ENCODE results near the gene ZNF425. TPM values are rescaled to one million over a fixed set of nuclear protein-coding genes. Genes with fewer than 3 reads are reported as not detected.
"Not testable (repeated sequence)": the region's sequence is repeated elsewhere in the genome, so short reads cannot be mapped to it uniquely, and the experiment has no call there.

ZNF425 gene
- total RNA-seq, 1 donor from 2014 or later = 4.7 TPM

GRCh38 chr7:149130572-149131198 lies 4.6 kb upstream of the ZNF425 start:
- DNase-seq = no peak

- DNase-seq = no peak
These were observed 640 bp upstream of the ZNF425 start for GRCh38 chr7:149126662-149127266.

GRCh38 chr7:149125189-149125862 lies 798 bp downstream of the ZNF425 start:
- DNase-seq = no peak

- DNase-seq = no peak
These were observed 16.2 kb downstream of the ZNF425 start for GRCh38 chr7:149109969-149110368.

GRCh38 chr7:149104749-149105148 lies 21.4 kb downstream of the ZNF425 start:
- no peak for DNase-seq

- DNase-seq = no peak
These were observed 21.9 kb downstream of the ZNF425 start for GRCh38 chr7:149104214-149104613.

- no peak for DNase-seq
These were observed 22.7 kb downstream of the ZNF425 start for GRCh38 chr7:149103424-149103823.

- DNase-seq = no peak
These were observed 23.5 kb downstream of the ZNF425 start for GRCh38 chr7:149102666-149103065.

GRCh38 chr7:149100821-149101220 lies 25.3 kb downstream of the ZNF425 start:
- DNase-seq = no peak

GRCh38 chr7:149099058-149099457 lies 27.1 kb downstream of the ZNF425 start:
- DNase-seq = no peak

- no peak for DNase-seq
These were observed 29.0 kb downstream of the ZNF425 start for GRCh38 chr7:149097088-149097487.

- no peak for DNase-seq
These were observed 32.9 kb downstream of the ZNF425 start for GRCh38 chr7:149093228-149093627.

GRCh38 chr7:149092244-149092643 lies 33.9 kb downstream of the ZNF425 start:
- not testable (repeated sequence) for DNase-seq

GRCh38 chr7:149090397-149091195 lies 35.5 kb downstream of the ZNF425 start, which contains the start of gene ZNF786:
ZNF786 (minus strand) TSS chr7:149090718; CDS start chr7:149090640, 78 bp downstream.
- peak; percentile 97 for DNase-seq

- DNase-seq = no peak
These were observed 38.7 kb downstream of the ZNF425 start for GRCh38 chr7:149087376-149087775.

- DNase-seq = no peak
These were observed 40.3 kb downstream of the ZNF425 start for GRCh38 chr7:149085866-149086265.

- no peak for DNase-seq
These were observed 41.7 kb downstream of the ZNF425 start for GRCh38 chr7:149084407-149084806.

GRCh38 chr7:149081914-149082313 lies 44.2 kb downstream of the ZNF425 start:
- no peak for DNase-seq

- no peak for DNase-seq
These were observed 48.5 kb downstream of the ZNF425 start for GRCh38 chr7:149077594-149077993.

GRCh38 chr7:149075286-149075685 lies 50.8 kb downstream of the ZNF425 start:
- no peak for DNase-seq

- DNase-seq = peak; percentile 14
These were observed 51.8 kb downstream of the ZNF425 start for GRCh38 chr7:149074116-149074885.

- no peak for DNase-seq
These were observed 53.7 kb downstream of the ZNF425 start for GRCh38 chr7:149072438-149072775.

Data from tongue (tissue), 2 donors.